Natural killer cell (primary cell): ENCODE data around the gene MAGIX. TPM values are rescaled to one million over a fixed set of nuclear protein-coding genes. Genes with fewer than 3 reads are reported as not detected.

Experiments used
- ATAC-seq, 3 donors: fragments of 150-1000 bp in 2 of 3; fragments of 200-7000 bp in 1 of 3; cut with Tn5 transposase; 1 replicate in 1 of 3; 2 replicates in 2 of 3; pipeline ENCODE4 v1.10.0; 2021; ENCODE audit warnings: mild to moderate bottlenecking in 2 of 3, moderate library complexity in 2 of 3
- DNase-seq, 2 donors: peaks; one replicate each; pipeline versions ENCODE4 v3.0.0 to v3.0.0-alpha.2; 2013 to 2021; ENCODE audit warnings: mixed read lengths in 1 of 2
- H3K27ac ChIP-seq: one replicate; pipeline ENCODE4 v1.5.1; 2013; ENCODE audit warnings: mild to moderate bottlenecking, low read length
- H3K27me3 ChIP-seq: one replicate; pipeline ENCODE4 v1.6.1; 2013; ENCODE audit warnings: low read length; ENCODE audit not compliant: control insufficient read depth, insufficient read depth
- H3K36me3 ChIP-seq: one replicate; pipeline ENCODE4 v1.6.1; 2013; ENCODE audit warnings: low read length; ENCODE audit not compliant: control insufficient read depth, insufficient read depth
- H3K4me1 ChIP-seq: one replicate; pipeline ENCODE4 v1.6.1; 2013; ENCODE audit warnings: low read length; ENCODE audit not compliant: control insufficient read depth, insufficient read depth
- H3K4me3 ChIP-seq: one replicate; pipeline ENCODE4 v1.5.1; 2013; ENCODE audit warnings: low read length
- H3K9me3 ChIP-seq: one replicate; pipeline ENCODE4 v1.6.1; 2013; ENCODE audit warnings: low read length; ENCODE audit not compliant: control insufficient read depth, insufficient read depth
- H3K27ac Mint-ChIP-seq, 2 donors: one replicate each; pipeline ENCODE4 v1.8.0; 2022; ENCODE audit warnings: mild to moderate bottlenecking in 2 of 2, mixed read lengths in 2 of 2, moderate library complexity in 1 of 2
- H3K27me3 Mint-ChIP-seq, 2 donors: one replicate each; pipeline ENCODE4 v1.8.0; 2022; ENCODE audit warnings: low read depth in 2 of 2, mixed read lengths in 2 of 2
- H3K36me3 Mint-ChIP-seq: one replicate; pipeline ENCODE4 v1.8.0; 2022; ENCODE audit warnings: mixed read lengths
- H3K4me1 Mint-ChIP-seq, 2 donors: one replicate each; pipeline ENCODE4 v1.8.0; 2022; ENCODE audit warnings: mixed read lengths in 2 of 2
- H3K4me3 Mint-ChIP-seq: one replicate; pipeline ENCODE4 v1.8.0; 2022; ENCODE audit warnings: mild to moderate bottlenecking, moderate library complexity, mixed read lengths
- H3K9me3 Mint-ChIP-seq, 2 donors: one replicate each; pipeline ENCODE4 v1.8.0; 2022; ENCODE audit warnings: mixed read lengths in 2 of 2
- WGBS: methylation state at CpG from one replicate; pipeline ENCODE4 v1.1.7; 2013; ENCODE audit warnings: missing lambda C conversion rate; ENCODE audit not compliant: insufficient coverage; 5-methylcytosine and 5-hydroxymethylcytosine counted together
- intact Hi-C: fragments of 100-400 bp; cut with micrococcal nuclease; formaldehyde crosslinking; loops from one replicate; pipeline ENCODE4 v1.14.2; 2022
- total RNA-seq, 4 donors: library from RNA; stranded (reverse); fragments of 120-200 nt in 1 of 4; gene quantifications; one replicate each; pipeline versions ENCODE4 v1.2.3 to v1.2.4, GENCODE V29; 2013 to 2022
- TF ChIP-seq, protein P1 (sequence below): fragments of 200-600 bp; IDR thresholded peaks from one replicate; pipeline ENCODE4 v1.8.0; 2022; ENCODE audit warnings: antibody characterized with exemption

MAGIX gene
- total RNA-seq, 3 donors from 2014 or later (not counting 1 experiment from before 2014, with no cell fraction given): 1.00 to 1.7 (median 1.2) TPM

DNA sequence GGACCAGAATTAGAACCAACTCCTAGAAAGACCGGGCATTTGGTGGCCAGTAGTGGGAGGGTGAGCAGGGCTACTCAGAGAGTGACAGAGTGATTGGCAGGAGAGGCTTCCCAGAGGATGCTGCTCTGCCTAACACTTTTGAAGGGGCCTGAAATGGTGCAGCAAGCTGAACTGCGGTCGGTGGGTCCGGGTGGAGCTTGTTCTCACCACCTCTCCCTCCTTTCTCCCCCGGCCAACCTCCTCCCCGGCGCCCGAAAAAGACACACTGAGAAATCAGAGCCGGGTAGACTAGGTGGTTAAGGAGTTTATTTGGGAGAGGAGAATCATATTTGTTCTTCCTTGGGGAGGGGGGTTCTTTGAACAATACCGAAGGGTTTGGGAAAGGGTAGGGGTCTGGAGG lies 25.0 kb downstream of the MAGIX start:
- H3K4me1 Mint-ChIP-seq: peaks cover 6 to 39% of the 10 kb centered on the region in 2 donors

DNA sequence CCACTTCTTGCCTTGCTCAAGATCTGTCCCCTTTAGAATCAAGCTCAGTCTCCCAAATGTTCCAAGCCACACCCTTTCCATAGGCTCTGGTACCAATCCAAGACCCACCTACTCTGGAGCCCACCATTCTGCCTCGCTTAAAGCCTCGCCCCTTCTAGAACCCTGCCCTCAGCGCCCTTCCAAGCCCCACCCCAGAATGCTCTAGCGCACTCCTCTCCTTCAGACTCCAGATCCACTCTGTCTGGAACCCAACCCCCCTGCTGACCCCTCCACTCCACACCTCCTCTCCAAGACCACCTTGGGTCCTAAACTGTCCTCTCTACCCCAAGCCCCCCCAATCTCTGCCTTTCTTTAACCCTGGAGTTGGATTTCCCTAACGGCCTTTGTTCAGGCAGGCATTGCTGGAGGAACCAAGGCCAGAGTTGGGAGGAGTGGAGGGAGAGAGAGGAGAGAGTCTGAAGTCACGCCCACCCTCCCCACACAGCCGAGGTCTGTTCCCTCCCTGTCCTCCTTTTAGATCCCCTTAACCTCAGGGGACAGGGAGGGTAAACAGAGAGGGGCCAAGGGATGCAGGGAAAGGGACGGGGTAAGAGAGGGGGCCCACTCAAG lies 26.0 kb downstream of the MAGIX start:
- Histone ChIP-seq H3K4me3 (no peak overlapping the region), H3K27ac (no peak overlapping the region), H3K36me3 (peaks cover 3% of the 10 kb centered on the region), H3K9me3 (no peaks in the 10 kb centered on the region), H3K4me1 (peaks cover 39% of the 10 kb centered on the region), H3K27me3 (no peaks in the 10 kb centered on the region)
- no peak for DNase-seq
- Mint-ChIP-seq H3K4me3 (no peak overlapping the region), H3K36me3 (no peaks in the 10 kb centered on the region), H3K27ac (no peak overlapping the region), H3K27me3 (no peaks in the 10 kb centered on the region), H3K9me3 (no peaks in the 10 kb centered on the region), H3K4me1 (peaks cover 6 to 37% of the 10 kb centered on the region in 2 donors)
- 96% methylated on average over 4 of the region's 8 CpGs for WGBS
- intact Hi-C loops: no loop called here
- TF ChIP-seq, protein P1, sequence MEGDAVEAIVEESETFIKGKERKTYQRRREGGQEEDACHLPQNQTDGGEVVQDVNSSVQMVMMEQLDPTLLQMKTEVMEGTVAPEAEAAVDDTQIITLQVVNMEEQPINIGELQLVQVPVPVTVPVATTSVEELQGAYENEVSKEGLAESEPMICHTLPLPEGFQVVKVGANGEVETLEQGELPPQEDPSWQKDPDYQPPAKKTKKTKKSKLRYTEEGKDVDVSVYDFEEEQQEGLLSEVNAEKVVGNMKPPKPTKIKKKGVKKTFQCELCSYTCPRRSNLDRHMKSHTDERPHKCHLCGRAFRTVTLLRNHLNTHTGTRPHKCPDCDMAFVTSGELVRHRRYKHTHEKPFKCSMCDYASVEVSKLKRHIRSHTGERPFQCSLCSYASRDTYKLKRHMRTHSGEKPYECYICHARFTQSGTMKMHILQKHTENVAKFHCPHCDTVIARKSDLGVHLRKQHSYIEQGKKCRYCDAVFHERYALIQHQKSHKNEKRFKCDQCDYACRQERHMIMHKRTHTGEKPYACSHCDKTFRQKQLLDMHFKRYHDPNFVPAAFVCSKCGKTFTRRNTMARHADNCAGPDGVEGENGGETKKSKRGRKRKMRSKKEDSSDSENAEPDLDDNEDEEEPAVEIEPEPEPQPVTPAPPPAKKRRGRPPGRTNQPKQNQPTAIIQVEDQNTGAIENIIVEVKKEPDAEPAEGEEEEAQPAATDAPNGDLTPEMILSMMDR: no peak
- no peak for ATAC-seq

More for the DNA sequence above, 25.0 kb downstream of the MAGIX start:
- Mint-ChIP-seq H3K36me3 (no peaks in the 10 kb centered on the region), H3K4me3 (peak overlapping the region; percentile 42), H3K27me3 (no peaks in the 10 kb centered on the region), H3K9me3 (no peaks in the 10 kb centered on the region), H3K27ac (peak overlapping the region in 1 of 2 donors; percentile 76)
- 92% methylated on average over 3 of the region's 10 CpGs for WGBS
- TF ChIP-seq, protein P1: no peak
- intact Hi-C loops: no loop called here
- H3K27ac ChIP-seq: no peak overlapping the region
- no peak for ATAC-seq
- H3K9me3 ChIP-seq: no peaks in the 10 kb centered on the region
- DNase-seq: no peak
- no peaks in the 10 kb centered on the region for H3K27me3 ChIP-seq
- H3K36me3 ChIP-seq: peaks cover 5% of the 10 kb centered on the region
- H3K4me1 ChIP-seq: peaks cover 39% of the 10 kb centered on the region
- no peak overlapping the region for H3K4me3 ChIP-seq

DNA sequence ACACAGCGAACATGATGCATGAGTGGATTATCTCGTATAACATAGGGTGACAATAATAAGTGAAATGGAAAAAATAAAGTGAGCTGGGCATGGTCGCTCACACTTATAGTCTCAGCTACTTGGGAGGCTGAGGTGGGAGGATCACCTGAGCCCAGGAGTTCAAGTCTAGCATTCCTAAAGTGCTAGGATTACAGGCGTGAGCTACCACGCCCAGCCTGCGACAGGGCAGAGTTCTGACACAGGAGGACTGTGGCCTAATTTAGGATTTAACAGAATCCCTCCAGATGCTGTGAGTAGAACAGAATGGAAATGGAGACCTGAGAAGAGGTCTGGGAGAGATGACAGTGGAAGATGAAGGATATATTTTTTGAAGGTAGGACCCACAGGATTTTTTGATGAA lies 27.0 kb downstream of the MAGIX start:
- no peak overlapping the region for H3K27ac ChIP-seq
- H3K4me1 ChIP-seq: peaks cover 30% of the 10 kb centered on the region
- H3K9me3 ChIP-seq: no peaks in the 10 kb centered on the region
- intact Hi-C loops: no loop called here
- WGBS: 89% methylated on average over 6 of the region's 6 CpGs
- no peak for ATAC-seq
- no peak overlapping the region for H3K4me3 ChIP-seq
- Mint-ChIP-seq H3K9me3 (no peaks in the 10 kb centered on the region), H3K27me3 (no peaks in the 10 kb centered on the region), H3K36me3 (no peaks in the 10 kb centered on the region), H3K4me3 (no peak overlapping the region), H3K4me1 (peaks cover 6 to 28% of the 10 kb centered on the region in 2 donors), H3K27ac (peak overlapping the region in 1 of 2 donors; percentile 88)
- no peaks in the 10 kb centered on the region for H3K27me3 ChIP-seq
- TF ChIP-seq, protein P1: no peak
- DNase-seq: no peak
- no peaks in the 10 kb centered on the region for H3K36me3 ChIP-seq
